PFSK-1 (cell line): ENCODE results near the gene RPTOR.

Experiments
- FOXP2 ChIP-seq: optimal IDR thresholded peaks from 2 replicates; pipeline ENCODE3; 2011; ENCODE audit warnings: borderline replicate concordance, control low read depth, inconsistent platforms; ENCODE audit not compliant: insufficient read depth; ENCODE audit errors: extremely low read length, extremely low read depth
- POLR2AphosphoS5 ChIP-seq: IDR thresholded peaks from 2 replicates; pipeline ENCODE4 v1.6.1; 2012; ENCODE audit warnings: low read depth, mild to moderate bottlenecking, control low read depth, low read length, moderate library complexity
- REST ChIP-seq, 2 experiments: IDR thresholded peaks; 2 replicates each; pipeline versions ENCODE4 v1.6.1 to v1.8.0; 2011 to 2012; ENCODE audit warnings: low read depth in 2 of 2, low read length in 2 of 2, control low read depth in 1 of 2, inconsistent platforms in 1 of 2, mild to moderate bottlenecking in 1 of 2, moderate library complexity in 1 of 2; ENCODE audit not compliant: insufficient read depth in 1 of 2
- SIN3A ChIP-seq: IDR thresholded peaks from 2 replicates; pipeline ENCODE4 v1.6.1; 2012; ENCODE audit warnings: mild to moderate bottlenecking, low read length, moderate library complexity, borderline replicate concordance; ENCODE audit not compliant: insufficient read depth
- TAF1 ChIP-seq: IDR thresholded peaks from 2 replicates; pipeline ENCODE4 v1.6.1; 2012; ENCODE audit warnings: low read length, control low read depth, borderline replicate concordance; ENCODE audit not compliant: insufficient read depth

RPTOR gene

DNA sequence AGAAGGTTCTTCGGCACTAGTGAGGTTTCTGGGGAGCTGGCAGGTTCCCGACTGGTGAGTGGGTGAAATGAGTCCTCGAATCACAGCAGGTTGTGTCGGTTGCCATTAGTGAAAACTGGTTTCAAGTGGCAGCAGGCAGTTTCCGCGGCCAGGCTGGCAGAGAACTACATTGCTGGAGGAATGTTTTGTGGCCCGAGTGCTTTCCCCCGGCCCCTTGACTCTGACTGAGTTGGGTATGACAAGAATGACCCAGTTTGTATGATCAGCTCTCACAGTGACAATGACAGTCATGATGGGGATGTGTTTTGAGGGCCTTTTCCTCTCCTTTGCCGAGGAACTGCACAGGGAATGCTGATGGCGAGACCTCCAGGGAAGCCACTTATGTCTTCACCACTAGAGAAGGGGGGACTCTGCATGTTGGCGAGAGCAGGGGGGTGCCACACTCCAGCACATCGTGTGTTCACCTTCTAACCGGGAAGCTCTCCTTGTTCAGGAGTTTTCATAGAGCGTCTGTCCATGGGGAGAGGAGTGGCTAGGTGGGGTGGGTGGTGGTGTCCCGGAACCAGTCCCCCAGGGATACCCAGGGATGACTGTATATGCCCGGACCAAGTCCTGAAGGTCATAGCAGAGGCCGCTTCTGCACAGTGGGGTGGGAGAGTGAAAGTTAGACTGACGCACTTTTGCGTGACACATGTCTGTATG lies 241.0 kb downstream of the RPTOR start:
- no peak for TF ChIP-seq SIN3A
- TF ChIP-seq TAF1 = no peak
- no peak for TF ChIP-seq POLR2AphosphoS5
- TF ChIP-seq FOXP2 = no peak
- no peak for TF ChIP-seq REST (IDR thresholded peaks at IDR 0.05; ENCODE audit: insufficient read depth in 1 of 2, low read depth in 2 of 2, low read length in 2 of 2)

DNA sequence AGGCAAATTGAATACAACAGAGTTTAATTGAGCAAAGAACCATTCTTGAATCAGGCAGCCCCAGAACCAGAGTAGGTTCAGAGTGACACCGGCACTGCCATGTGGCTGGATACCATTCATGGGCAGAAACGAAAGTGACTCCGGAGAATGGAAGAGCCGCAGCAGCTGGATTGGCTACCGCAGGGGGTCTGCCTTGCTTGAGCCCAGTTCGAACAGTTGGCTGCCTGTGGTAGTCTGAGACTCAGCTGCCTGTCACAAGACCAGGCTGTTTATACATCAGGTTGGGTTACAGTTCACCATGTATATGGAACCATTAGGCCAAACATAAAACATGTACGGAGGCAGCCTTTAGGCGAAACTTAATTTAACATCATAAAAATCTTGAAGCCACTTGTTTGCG lies 241.8 kb downstream of the RPTOR start:
- TF ChIP-seq REST (IDR thresholded peaks at IDR 0.05; ENCODE audit: insufficient read depth in 1 of 2, low read depth in 2 of 2, low read length in 2 of 2) = no peak
- no peak for TF ChIP-seq POLR2AphosphoS5
- no peak for TF ChIP-seq TAF1
- TF ChIP-seq SIN3A = no peak
- TF ChIP-seq FOXP2 = no peak

GRCh38 chr17:80786887-80787286 lies 242.2 kb downstream of the RPTOR start:
- TF ChIP-seq POLR2AphosphoS5 (no peak), FOXP2 (no peak), REST (IDR thresholded peaks at IDR 0.05; ENCODE audit: insufficient read depth in 1 of 2, low read depth in 2 of 2, low read length in 2 of 2) (no peak), SIN3A (no peak), TAF1 (no peak)

DNA sequence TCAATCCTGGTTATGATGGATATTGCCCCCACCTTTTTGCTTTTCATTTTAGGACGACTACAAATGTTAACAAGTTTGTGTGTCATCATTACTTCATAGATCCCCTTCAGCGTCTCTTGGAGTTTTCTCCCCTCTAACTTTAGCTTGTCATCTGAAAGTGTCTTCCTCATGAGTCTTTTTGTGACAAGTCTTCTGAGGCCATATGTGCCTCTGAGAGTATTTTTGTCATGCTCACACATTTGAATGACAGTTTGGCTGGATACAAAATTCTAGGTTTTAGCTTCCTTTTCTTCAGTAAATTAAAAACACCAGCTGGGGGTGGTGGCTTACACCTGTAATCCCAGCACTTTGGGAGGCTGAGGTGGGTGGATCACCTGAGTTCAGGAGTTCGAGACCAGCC lies 243.2 kb downstream of the RPTOR start:
- TF ChIP-seq REST (IDR thresholded peaks at IDR 0.05; ENCODE audit: insufficient read depth in 1 of 2, low read depth in 2 of 2, low read length in 2 of 2) = no peak
- no peak for TF ChIP-seq FOXP2
- no peak for TF ChIP-seq POLR2AphosphoS5
- TF ChIP-seq TAF1 = no peak
- TF ChIP-seq SIN3A = no peak
